K562 (cell line): ENCODE results near the gene PSMD8.

Experiments used
- EP300 ChIP-seq: IDR thresholded peaks from 2 replicates; pipeline ENCODE4 v1.6.1; 2012; ENCODE audit warnings: low read length, improper control_type of control experiment
- ESRRA ChIP-seq: fragments of 450-650 bp; IDR thresholded peaks from 2 replicates; pipeline ENCODE4 v1.6.1; 2014; ENCODE audit warnings: low read depth, mild to moderate bottlenecking, moderate library complexity, borderline replicate concordance
- EZH2 ChIP-seq: IDR thresholded peaks from 2 replicates; pipeline ENCODE4 v1.6.1; 2012; ENCODE audit warnings: low read depth, mild to moderate bottlenecking, inconsistent platforms, low read length, borderline replicate concordance
- GATAD2B ChIP-seq: fragments of 450-650 bp; IDR thresholded peaks from 2 replicates; pipeline ENCODE4 v1.6.1; 2017; ENCODE audit warnings: mild to moderate bottlenecking, borderline replicate concordance
- POLR2A ChIP-seq: fragments of 450-650 bp; conservative IDR thresholded peaks from 2 replicates; pipeline ENCODE4 v1.6.1; 2016
- POLR2G ChIP-seq: fragments of 200-400 bp; formaldehyde crosslinking; IDR thresholded peaks from 2 replicates; pipeline ENCODE4 v1.6.1; 2017; ENCODE audit warnings: low read depth, mild to moderate bottlenecking, antibody characterized with exemption, low read length, moderate library complexity
- TCF7L2 ChIP-seq: fragments of 150-350 bp; IDR thresholded peaks from 2 replicates; pipeline ENCODE4 v1.6.1; 2016; ENCODE audit warnings: low read depth, mild to moderate bottlenecking, low read length, moderate library complexity
- TFAM ChIP-seq: fragments of 250-450 bp; sonication (Bioruptor Pico); conservative IDR thresholded peaks from 2 replicates; pipeline ENCODE4 v1.5.0; 2021; ENCODE audit warnings: mild to moderate bottlenecking, moderate library complexity
- ZBTB8A ChIP-seq: fragments of 450-650 bp; IDR thresholded peaks from 2 replicates; pipeline ENCODE4 v1.6.1; 2018; ENCODE audit warnings: mild to moderate bottlenecking, moderate library complexity; ENCODE audit not compliant: partially characterized antibody
- ZNF668 ChIP-seq: fragments of 250-450 bp; sonication (Bioruptor Pico); IDR thresholded peaks from 2 replicates; pipeline ENCODE4 v1.8.0; 2022; ENCODE audit warnings: mild to moderate bottlenecking, inconsistent platforms
- TF ChIP-seq, protein P1 (sequence below): sonication (generic); IDR thresholded peaks from 2 replicates; pipeline ENCODE4 v1.6.1; 2016
- TF ChIP-seq, protein P2 (sequence below), 3 experiments: IDR thresholded peaks in 2 of 3; conservative IDR thresholded peaks in 1 of 3; 2 replicates each; pipeline ENCODE4 v1.5.1; 2011 to 2012; ENCODE audit warnings: low read length in 3 of 3, mild to moderate bottlenecking in 3 of 3, control low read depth in 2 of 3, improper control_type of control experiment in 1 of 3, inconsistent platforms in 1 of 3, low read depth in 1 of 3, mixed read lengths in 1 of 3, moderate library complexity in 1 of 3; ENCODE audit not compliant: insufficient read depth in 2 of 3

DNA sequence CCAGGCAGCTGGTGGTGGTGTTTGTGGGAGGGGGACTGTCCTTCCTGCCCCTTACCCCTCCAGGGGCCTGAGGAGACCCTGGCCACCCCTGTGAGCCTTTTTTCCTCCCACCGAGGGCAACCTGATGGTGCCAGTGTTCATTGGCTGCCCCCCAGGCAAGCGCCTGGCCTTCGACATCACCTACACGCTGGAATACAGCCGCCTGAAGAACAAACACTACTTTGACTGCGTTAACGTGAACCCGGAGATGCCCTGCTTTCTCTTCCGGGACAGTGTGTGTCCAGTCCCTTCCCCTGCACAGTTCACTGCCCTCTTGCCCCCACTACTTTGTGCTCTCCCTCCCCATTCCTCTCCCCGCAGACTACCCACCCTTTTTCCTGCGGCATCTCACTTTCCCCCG is 7.3 kb upstream of the PSMD8 start:
- TF ChIP-seq, protein P1, sequence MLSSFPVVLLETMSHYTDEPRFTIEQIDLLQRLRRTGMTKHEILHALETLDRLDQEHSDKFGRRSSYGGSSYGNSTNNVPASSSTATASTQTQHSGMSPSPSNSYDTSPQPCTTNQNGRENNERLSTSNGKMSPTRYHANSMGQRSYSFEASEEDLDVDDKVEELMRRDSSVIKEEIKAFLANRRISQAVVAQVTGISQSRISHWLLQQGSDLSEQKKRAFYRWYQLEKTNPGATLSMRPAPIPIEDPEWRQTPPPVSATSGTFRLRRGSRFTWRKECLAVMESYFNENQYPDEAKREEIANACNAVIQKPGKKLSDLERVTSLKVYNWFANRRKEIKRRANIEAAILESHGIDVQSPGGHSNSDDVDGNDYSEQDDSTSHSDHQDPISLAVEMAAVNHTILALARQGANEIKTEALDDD, result no peak
- TF ChIP-seq, protein P2, sequence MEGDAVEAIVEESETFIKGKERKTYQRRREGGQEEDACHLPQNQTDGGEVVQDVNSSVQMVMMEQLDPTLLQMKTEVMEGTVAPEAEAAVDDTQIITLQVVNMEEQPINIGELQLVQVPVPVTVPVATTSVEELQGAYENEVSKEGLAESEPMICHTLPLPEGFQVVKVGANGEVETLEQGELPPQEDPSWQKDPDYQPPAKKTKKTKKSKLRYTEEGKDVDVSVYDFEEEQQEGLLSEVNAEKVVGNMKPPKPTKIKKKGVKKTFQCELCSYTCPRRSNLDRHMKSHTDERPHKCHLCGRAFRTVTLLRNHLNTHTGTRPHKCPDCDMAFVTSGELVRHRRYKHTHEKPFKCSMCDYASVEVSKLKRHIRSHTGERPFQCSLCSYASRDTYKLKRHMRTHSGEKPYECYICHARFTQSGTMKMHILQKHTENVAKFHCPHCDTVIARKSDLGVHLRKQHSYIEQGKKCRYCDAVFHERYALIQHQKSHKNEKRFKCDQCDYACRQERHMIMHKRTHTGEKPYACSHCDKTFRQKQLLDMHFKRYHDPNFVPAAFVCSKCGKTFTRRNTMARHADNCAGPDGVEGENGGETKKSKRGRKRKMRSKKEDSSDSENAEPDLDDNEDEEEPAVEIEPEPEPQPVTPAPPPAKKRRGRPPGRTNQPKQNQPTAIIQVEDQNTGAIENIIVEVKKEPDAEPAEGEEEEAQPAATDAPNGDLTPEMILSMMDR (IDR thresholded peaks at IDR 0.05 in 2 of 3, conservative IDR thresholded peaks at IDR 0.05 in 1 of 3; ENCODE audit: insufficient read depth in 2 of 3, low read depth in 1 of 3, low read length in 3 of 3), result no peak
- TF ChIP-seq ZNF668 (no peak), POLR2G (no peak), TCF7L2 (no peak), ZBTB8A (no peak), ESRRA (no peak), GATAD2B (no peak), POLR2A (no peak), EP300 (no peak), TFAM (no peak), EZH2 (no peak)
